Measurements from ENCODE around the gene FLVCR2. TPM values are rescaled to one million over a fixed set of nuclear protein-coding genes. Genes with fewer than 3 reads are reported as not detected.

FLVCR2 gene
- 5.4 TPM for total RNA-seq
- 1 to 10 TPM; 4.4 to 7.7 (median 6.0) TPM for polyA plus RNA-seq

- no peaks in the 10 kb centered on the region for H3K9me3 Mint-ChIP-seq
- Histone ChIP-seq H3K9me3 (ENCODE audit: control insufficient read depth in 2 of 2, low read length in 2 of 2) (no peaks in the 10 kb centered on the region), H3K27ac (ENCODE audit: insufficient read depth, low read length, poor library complexity, severe bottlenecking) (peak within 1 kb of the TSS; percentile 71), H3K36me3 (ENCODE audit: control insufficient read depth, insufficient read depth, low read length) (no peaks in the 10 kb centered on the region), H3K27me3 (ENCODE audit: control insufficient read depth, insufficient read depth, low read length) (no peaks in the 10 kb centered on the region), H3K4me1 (ENCODE audit: control insufficient read depth, insufficient read depth, low read length, poor library complexity, severe bottlenecking) (peaks cover 30% of the 10 kb centered on the region), H3K4me3 (ENCODE audit: low read depth, low read length) (peak within 1 kb of the TSS; percentile 91)
- DNase-seq (peak; percentile 58 to 78 (median 62)), ATAC-seq (ENCODE audit: low read depth in 2 of 2) (peak; percentile 71 to 74)
- no peak within 1 kb of the TSS for H3K4me3 Mint-ChIP-seq
- no peaks in the 10 kb centered on the region for H3K36me3 Mint-ChIP-seq
- H3K27me3 Mint-ChIP-seq: no peaks in the 10 kb centered on the region
- peak within 1 kb of the TSS; percentile 32 to 93 (median 91) for H3K27ac Mint-ChIP-seq
- peaks cover 0 to 13% (median 9%) of the 10 kb centered on the region in 4 donors for H3K4me1 Mint-ChIP-seq
Measured at GRCh38 chr14:75578102-75578785, at the start of gene FLVCR2. Gene FLVCR2 (plus strand): TSS chr14:75578620. CDS start chr14:75578973, 353 bp downstream.

GRCh38 chr14:75531256-75531655 lies 47.2 kb upstream of the FLVCR2 start:
- Histone ChIP-seq H3K4me1 (ENCODE audit: control insufficient read depth, insufficient read depth, low read length, poor library complexity, severe bottlenecking) (peaks cover 72% of the 10 kb centered on the region), H3K27ac (ENCODE audit: insufficient read depth, low read length, poor library complexity, severe bottlenecking) (peak overlapping the region; percentile 67)

GRCh38 chr14:75531660-75532317 lies 46.6 kb upstream of the FLVCR2 start:
- peak overlapping the region; percentile 62 for H3K4me3 ChIP-seq (ENCODE audit: low read depth, low read length)
- H3K4me1 ChIP-seq (ENCODE audit: control insufficient read depth, insufficient read depth, low read length, poor library complexity, severe bottlenecking): peaks cover 69% of the 10 kb centered on the region
- peak overlapping the region; percentile 67 for H3K27ac ChIP-seq (ENCODE audit: insufficient read depth, low read length, poor library complexity, severe bottlenecking)
- H3K4me3 Mint-ChIP-seq: peak overlapping the region; percentile 37 to 65 (median 52)
- H3K4me1 Mint-ChIP-seq: peaks cover 44 to 80% (median 68%) of the 10 kb centered on the region in 4 donors
- H3K9me3 ChIP-seq (ENCODE audit: control insufficient read depth in 2 of 2, low read length in 2 of 2): no peaks in the 10 kb centered on the region
- ATAC-seq (ENCODE audit: low read depth in 2 of 2) (no peak), DNase-seq (no peak)
- H3K27me3 ChIP-seq (ENCODE audit: control insufficient read depth, insufficient read depth, low read length): no peaks in the 10 kb centered on the region
- H3K9me3 Mint-ChIP-seq: no peaks in the 10 kb centered on the region
- H3K27ac Mint-ChIP-seq: peak overlapping the region; percentile 76 to 87 (median 83)
- peaks cover 29% of the 10 kb centered on the region for H3K36me3 ChIP-seq (ENCODE audit: control insufficient read depth, insufficient read depth, low read length)
- peaks cover 46% of the 10 kb centered on the region for H3K36me3 Mint-ChIP-seq
- H3K27me3 Mint-ChIP-seq: no peaks in the 10 kb centered on the region

More at GRCh38 chr14:75531256-75531655, 47.2 kb upstream of the FLVCR2 start:
- DNase-seq (no peak), ATAC-seq (ENCODE audit: low read depth in 2 of 2) (no peak)
- peak overlapping the region; percentile 37 to 65 (median 52) for H3K4me3 Mint-ChIP-seq
- H3K27me3 Mint-ChIP-seq: no peaks in the 10 kb centered on the region
- peak overlapping the region; percentile 28 to 87 (median 83) for H3K27ac Mint-ChIP-seq
- Histone ChIP-seq H3K4me3 (ENCODE audit: low read depth, low read length) (peak overlapping the region; percentile 62), H3K36me3 (ENCODE audit: control insufficient read depth, insufficient read depth, low read length) (peaks cover 33% of the 10 kb centered on the region), H3K27me3 (ENCODE audit: control insufficient read depth, insufficient read depth, low read length) (no peaks in the 10 kb centered on the region), H3K9me3 (ENCODE audit: control insufficient read depth in 2 of 2, low read length in 2 of 2) (no peaks in the 10 kb centered on the region)
- peaks cover 44 to 82% (median 71%) of the 10 kb centered on the region in 4 donors for H3K4me1 Mint-ChIP-seq
- no peaks in the 10 kb centered on the region for H3K9me3 Mint-ChIP-seq
- peaks cover 50% of the 10 kb centered on the region for H3K36me3 Mint-ChIP-seq

GRCh38 chr14:75533791-75534555 lies 44.4 kb upstream of the FLVCR2 start:
- Histone ChIP-seq H3K27me3 (ENCODE audit: control insufficient read depth, insufficient read depth, low read length) (no peaks in the 10 kb centered on the region), H3K4me3 (ENCODE audit: low read depth, low read length) (peak overlapping the region; percentile 64), H3K36me3 (ENCODE audit: control insufficient read depth, insufficient read depth, low read length) (peaks cover 23% of the 10 kb centered on the region), H3K4me1 (ENCODE audit: control insufficient read depth, insufficient read depth, low read length, poor library complexity, severe bottlenecking) (peaks cover 68% of the 10 kb centered on the region), H3K27ac (ENCODE audit: insufficient read depth, low read length, poor library complexity, severe bottlenecking) (peak overlapping the region; percentile 96), H3K9me3 (ENCODE audit: control insufficient read depth in 2 of 2, low read length in 2 of 2) (no peaks in the 10 kb centered on the region)
- no peak for ATAC-seq (ENCODE audit: low read depth in 2 of 2)
- Mint-ChIP-seq H3K27me3 (no peaks in the 10 kb centered on the region), H3K4me3 (peak overlapping the region; percentile 5 to 65 (median 13)), H3K4me1 (peaks cover 30 to 75% (median 64%) of the 10 kb centered on the region in 4 donors), H3K36me3 (peaks cover 32% of the 10 kb centered on the region), H3K27ac (peak overlapping the region; percentile 83 to 93 (median 91)), H3K9me3 (no peaks in the 10 kb centered on the region)
- no peak for DNase-seq

GRCh38 chr14:75535164-75535898 lies 43.1 kb upstream of the FLVCR2 start:
- Histone ChIP-seq H3K4me3 (ENCODE audit: low read depth, low read length) (peak overlapping the region; percentile 42), H3K27me3 (ENCODE audit: control insufficient read depth, insufficient read depth, low read length) (no peaks in the 10 kb centered on the region), H3K9me3 (ENCODE audit: control insufficient read depth in 2 of 2, low read length in 2 of 2) (no peaks in the 10 kb centered on the region), H3K4me1 (ENCODE audit: control insufficient read depth, insufficient read depth, low read length, poor library complexity, severe bottlenecking) (peaks cover 79% of the 10 kb centered on the region), H3K27ac (ENCODE audit: insufficient read depth, low read length, poor library complexity, severe bottlenecking) (peak overlapping the region; percentile 96), H3K36me3 (ENCODE audit: control insufficient read depth, insufficient read depth, low read length) (peaks cover 19% of the 10 kb centered on the region)
- Mint-ChIP-seq H3K9me3 (no peaks in the 10 kb centered on the region), H3K27ac (peak overlapping the region; percentile 72 to 91 (median 78)), H3K27me3 (no peaks in the 10 kb centered on the region), H3K36me3 (peaks cover 27% of the 10 kb centered on the region), H3K4me1 (peaks cover 30 to 83% (median 69%) of the 10 kb centered on the region in 4 donors), H3K4me3 (peak overlapping the region in 1 of 4 donors; percentile 56)
- ATAC-seq (ENCODE audit: low read depth in 2 of 2) (no peak), DNase-seq (no peak)

- no peak for DNase-seq
- peak overlapping the region; percentile 96 for H3K27ac ChIP-seq (ENCODE audit: insufficient read depth, low read length, poor library complexity, severe bottlenecking)
- Mint-ChIP-seq H3K4me1 (peaks cover 23 to 87% (median 72%) of the 10 kb centered on the region in 4 donors), H3K9me3 (no peaks in the 10 kb centered on the region), H3K27me3 (no peaks in the 10 kb centered on the region), H3K36me3 (peaks cover 16% of the 10 kb centered on the region), H3K27ac (peak overlapping the region; percentile 26 to 92 (median 83)), H3K4me3 (peak overlapping the region in 1 of 4 donors; percentile 39)
- no peaks in the 10 kb centered on the region for H3K27me3 ChIP-seq (ENCODE audit: control insufficient read depth, insufficient read depth, low read length)
- no peaks in the 10 kb centered on the region for H3K9me3 ChIP-seq (ENCODE audit: control insufficient read depth in 2 of 2, low read length in 2 of 2)
- peaks cover 80% of the 10 kb centered on the region for H3K4me1 ChIP-seq (ENCODE audit: control insufficient read depth, insufficient read depth, low read length, poor library complexity, severe bottlenecking)
- no peak for ATAC-seq (ENCODE audit: low read depth in 2 of 2)
- H3K36me3 ChIP-seq (ENCODE audit: control insufficient read depth, insufficient read depth, low read length): peaks cover 14% of the 10 kb centered on the region
- H3K4me3 ChIP-seq (ENCODE audit: low read depth, low read length): no peak overlapping the region
Measured at GRCh38 chr14:75537071-75537470, 41.3 kb upstream of the FLVCR2 start.

- peak overlapping the region; percentile 58 for H3K4me3 ChIP-seq (ENCODE audit: low read depth, low read length)
- H3K36me3 ChIP-seq (ENCODE audit: control insufficient read depth, insufficient read depth, low read length): peaks cover 14% of the 10 kb centered on the region
- H3K27me3 ChIP-seq (ENCODE audit: control insufficient read depth, insufficient read depth, low read length): no peaks in the 10 kb centered on the region
- H3K9me3 ChIP-seq (ENCODE audit: control insufficient read depth in 2 of 2, low read length in 2 of 2): no peaks in the 10 kb centered on the region
- Mint-ChIP-seq H3K27ac (peak overlapping the region; percentile 92 to 98 (median 98)), H3K9me3 (no peaks in the 10 kb centered on the region), H3K36me3 (peaks cover 11% of the 10 kb centered on the region), H3K4me3 (peak overlapping the region; percentile 33 to 78 (median 65)), H3K27me3 (peaks cover 4% of the 10 kb centered on the region), H3K4me1 (peaks cover 15 to 84% (median 66%) of the 10 kb centered on the region in 4 donors)
- peak overlapping the region; percentile 96 for H3K27ac ChIP-seq (ENCODE audit: insufficient read depth, low read length, poor library complexity, severe bottlenecking)
- ATAC-seq (ENCODE audit: low read depth in 2 of 2) (no peak), DNase-seq (no peak)
- H3K4me1 ChIP-seq (ENCODE audit: control insufficient read depth, insufficient read depth, low read length, poor library complexity, severe bottlenecking): peaks cover 82% of the 10 kb centered on the region
Measured at GRCh38 chr14:75539162-75539560, 39.3 kb upstream of the FLVCR2 start.
